ENCODE results near the gene ISCA1. TPM values are rescaled to one million over a fixed set of nuclear protein-coding genes. Genes with fewer than 3 reads are reported as not detected.

The ISCA1 gene
- 48.6 and 58.2 TPM in 2 replicates for polyA plus RNA-seq (2011; rRNA removed)
- 20.0 and 24.1 TPM in 2 replicates for polyA plus RNA-seq (2012; cell fraction: cytosol; rRNA removed)
- 5.8 and 10.8 TPM in 2 replicates for polyA plus RNA-seq (2012; cell fraction: nucleus; rRNA removed)
- polyA plus RNA-seq (2017; fragmentation: RNase III; extraction: RNeasy Plus Mini Kit Qiagen cat#74134 plus additional on column Dnase treatment), result 39.8 to 45.1 TPM (median 42.4 TPM) in 3 replicates
- 13.6 and 14.1 TPM in 2 replicates for polyA minus RNA-seq (2011; rRNA and poly(A)+ RNA removed)

GRCh38 chr9:86282077-86282978 is at the start of gene ISCA1:
ISCA1 (minus strand) TSS chr9:86282538; CDS start chr9:86282458, 80 bp downstream.
- no peak for FAIRE-seq
- WGBS (ENCODE audit: missing lambda C conversion rate), result under 1% methylated on average over 72 of the region's 101 CpGs
- Histone ChIP-seq H3K4me1 (peaks cover 20% of the 10 kb centered on the region; the same call in 2 of the 3 replicates), H3K27ac (peak within 1 kb of the TSS; percentile 82 to 96), H3K9me3 (no peaks in the 10 kb centered on the region), H3K4me3 (peak within 1 kb of the TSS; percentile 69), H3K4me2 (peak within 1 kb of the TSS; percentile 91)
- ChIA-PET CTCF (interaction anchor here (0.9 to 1.3 kb wide), 3 partner anchors 15 to 133 kb away, joined by 3 read pairs; no protein-coding TSS in a partner anchor), POLR2A (interaction anchor here (0.5 to 1.5 kb wide), 7 partner anchors 8 to 124 kb away, joined by 3 read pairs; no protein-coding TSS in a partner anchor)
- ATAC-seq, result peak; percentile 90 to 93
- peak; percentile 67 to 90 for DNase-seq (ENCODE audit: low read depth in 1 of 2, low spot score in 1 of 2)
- TF ChIP-seq MYC (IDR thresholded peaks at IDR 0.05; ENCODE audit: borderline replicate concordance, low read length), result 0 out of 2 replicates have a peak, but pooled peaks have one; percentile 64
- TF ChIP-seq PHF8 (IDR thresholded peaks at IDR 0.05; ENCODE audit: borderline replicate concordance, low read depth), result peak; percentile 84
- TF ChIP-seq GATA3 (IDR thresholded peaks at IDR 0.05; ENCODE audit: borderline replicate concordance), result 0 out of 2 replicates have a peak, but pooled peaks have one; percentile 3
- TF ChIP-seq RFX5 (IDR thresholded peaks at IDR 0.05), result no peak
- no peak for TF ChIP-seq NPAS2 (CRISPR knock-in tag; IDR thresholded peaks at IDR 0.05; ENCODE audit: borderline replicate concordance)
- TF ChIP-seq CTCF (IDR thresholded peaks at IDR 0.05), result no peak
- peak; percentile 28 to 92; a peak in 4 of 5 replicates for TF ChIP-seq JUN (IDR thresholded peaks at IDR 0.05)
- TF ChIP-seq EHMT2 (IDR thresholded peaks at IDR 0.05; ENCODE audit: low read depth), result no peak
- no peak for TF ChIP-seq JUNB (IDR thresholded peaks at IDR 0.05)
- no peak for TF ChIP-seq FOSB (CRISPR knock-in tag; IDR thresholded peaks at IDR 0.05)
- TF ChIP-seq MAX (IDR thresholded peaks at IDR 0.05), result peak; percentile 78
- TF ChIP-seq RARB (CRISPR knock-in tag; IDR thresholded peaks at IDR 0.05), result no peak
- TF ChIP-seq KDM5A (IDR thresholded peaks at IDR 0.05), result no peak
- no peak for TF ChIP-seq FOSL2 (IDR thresholded peaks at IDR 0.05)
- TF ChIP-seq FOSL2 (CRISPR knock-in tag; IDR thresholded peaks at IDR 0.05), result no peak
- peak; percentile 74 for TF ChIP-seq POLR2A (IDR thresholded peaks at IDR 0.05; ENCODE audit: low read length)
- TF ChIP-seq BCL3 (IDR thresholded peaks at IDR 0.05), result peak; percentile 70; the same call in 1 of the 3 replicates
- no peak for TF ChIP-seq ESRRA (IDR thresholded peaks at IDR 0.05; ENCODE audit: borderline replicate concordance, low read length)
- no peak for TF ChIP-seq EHF (CRISPR knock-in tag; IDR thresholded peaks at IDR 0.05)
- TF ChIP-seq HDAC2 (IDR thresholded peaks at IDR 0.05), result no peak
- TF ChIP-seq REST (IDR thresholded peaks at IDR 0.05), result no peak
- TF ChIP-seq ZSCAN20 (CRISPR knock-in tag; IDR thresholded peaks at IDR 0.05), result no peak
- TF ChIP-seq FOXS1 (CRISPR knock-in tag; IDR thresholded peaks at IDR 0.05), result no peak
- no peak for TF ChIP-seq CBX2 (IDR thresholded peaks at IDR 0.05; ENCODE audit: borderline replicate concordance, low read depth)
- TF ChIP-seq RCOR1 (IDR thresholded peaks at IDR 0.05; ENCODE audit: low read depth, low read length), result no peak
- TF ChIP-seq HES2 (IDR thresholded peaks at IDR 0.05), result no peak
- no peak for TF ChIP-seq RAD21 (conservative IDR thresholded peaks at IDR 0.05 in 1 of 2, IDR thresholded peaks at IDR 0.05 in 1 of 2)
- peak in 1 of 2 experiments; percentile 10; a peak in 1 of 5 replicates for TF ChIP-seq EP300 (IDR thresholded peaks at IDR 0.05)
